ENCODE data around the gene EXOSC5. TPM values are rescaled to one million over a fixed set of nuclear protein-coding genes. Genes with fewer than 3 reads are reported as not detected.

EXOSC5 gene
- total and polyA plus RNA-seq, 9 of the 15 experiments (the other 6 are each of a cell fraction or from before 2014, with no cell fraction given) = 10.9 to 75.5 (median 37.8) TPM

GRCh38 chr19:41397086-41398049 is at the start of gene EXOSC5, which contains the start of gene BCKDHA (continued):
- TF ChIP-seq ID3 (CRISPR knock-in tag; IDR thresholded peaks at IDR 0.05) = no peak
- TF ChIP-seq ID3 (tag; IDR thresholded peaks at IDR 0.05) = peak; percentile 48; the same call in 1 of the 2 replicates
- TF ChIP-seq ARNT (IDR thresholded peaks at IDR 0.05) = peak in 1 of 2 experiments; percentile 84; a peak in 2 of 4 replicates
- TF ChIP-seq RREB1 (CRISPR knock-in tag; IDR thresholded peaks at IDR 0.05) = no peak
- 0 out of 4 replicates have a peak, but pooled peaks of 1 of the 2 experiments have one; percentile 11 for TF ChIP-seq KDM4B (IDR thresholded peaks at IDR 0.05; ENCODE audit: borderline replicate concordance in 2 of 2, low read depth in 1 of 2)
- no peak for TF ChIP-seq BCL6 (CRISPR knock-in tag; IDR thresholded peaks at IDR 0.05)
- TF ChIP-seq TGIF2 (CRISPR knock-in tag; IDR thresholded peaks at IDR 0.05) = peak; percentile 96; the same call in 1 of the 2 replicates
- no peak for TF ChIP-seq CAMTA2 (CRISPR knock-in tag; conservative IDR thresholded peaks at IDR 0.05)
- no peak for TF ChIP-seq TRIM24 (IDR thresholded peaks at IDR 0.05)
- no peak for TF ChIP-seq ERF (CRISPR knock-in tag; IDR thresholded peaks at IDR 0.05)
- no peak for TF ChIP-seq ILK (tag; IDR thresholded peaks at IDR 0.05; ENCODE audit: borderline replicate concordance, low read depth)
- no peak for TF ChIP-seq CBFB (CRISPR knock-in tag; IDR thresholded peaks at IDR 0.05)
- TF ChIP-seq NR4A1 (CRISPR knock-in tag; IDR thresholded peaks at IDR 0.05) = no peak
- no peak for TF ChIP-seq NR4A1 (tag; IDR thresholded peaks at IDR 0.05)
- no peak for TF ChIP-seq THAP7 (CRISPR knock-in tag; IDR thresholded peaks at IDR 0.05)
- no peak for TF ChIP-seq ZBTB49 (CRISPR knock-in tag; IDR thresholded peaks at IDR 0.05; ENCODE audit: borderline replicate concordance)
